Activated CD4-positive, CD25-positive, alpha-beta regulatory T cell treated with anti-CD3 and anti-CD28 coated beads, Interleukin-2, amount 50 U/mL, for 16 hours (primary cell): ENCODE results near the gene GASK1A.
"Not testable (repeated sequence)": the region's sequence is repeated elsewhere in the genome, so short reads cannot be mapped to it uniquely, and the experiment has no call there.

ENCODE experiments used
- DNase-seq: peaks from one replicate; pipeline ENCODE4 v3.0.0-alpha.2; 2020; ENCODE audit warnings: low read depth, low spot score

Gene GASK1A

GRCh38 chr3:43031485-43031884, 52.4 kb downstream of the GASK1A start:
- DNase-seq, result no peak

- no peak for DNase-seq
These were observed 52.9 kb downstream of the GASK1A start for GRCh38 chr3:43031889-43032545.

GRCh38 chr3:43032646-43033628, 53.8 kb downstream of the GASK1A start:
- DNase-seq, result no peak

GRCh38 chr3:43034200-43034599, 55.1 kb downstream of the GASK1A start:
- DNase-seq, result no peak

GRCh38 chr3:43034911-43035310, 55.8 kb downstream of the GASK1A start:
- no peak for DNase-seq

GRCh38 chr3:43035801-43036365, 56.8 kb downstream of the GASK1A start:
- DNase-seq, result no peak

- no peak for DNase-seq
These were observed 57.7 kb downstream of the GASK1A start for GRCh38 chr3:43036621-43037423.

- no peak for DNase-seq
These were observed 58.9 kb downstream of the GASK1A start for GRCh38 chr3:43038010-43038409.

- no peak for DNase-seq
These were observed 62.4 kb downstream of the GASK1A start for GRCh38 chr3:43041517-43041916.

GRCh38 chr3:43043071-43043766, 64.1 kb downstream of the GASK1A start:
- DNase-seq, result no peak

- DNase-seq, result no peak
These were observed 64.7 kb downstream of the GASK1A start for GRCh38 chr3:43043793-43044192.

- not testable (repeated sequence) for DNase-seq
These were observed 66.0 kb downstream of the GASK1A start for GRCh38 chr3:43045079-43045478.

GRCh38 chr3:43046583-43046982, 67.5 kb downstream of the GASK1A start:
- no peak for DNase-seq

- no peak for DNase-seq
These were observed 69.4 kb downstream of the GASK1A start for GRCh38 chr3:43048470-43048869.

GRCh38 chr3:43053291-43053690, 74.2 kb downstream of the GASK1A start:
- DNase-seq, result no peak

GRCh38 chr3:43054754-43055153, 75.6 kb downstream of the GASK1A start:
- DNase-seq, result no peak

- DNase-seq, result no peak
These were observed 76.3 kb downstream of the GASK1A start for GRCh38 chr3:43055393-43055792.

GRCh38 chr3:43055806-43056770, 77.0 kb downstream of the GASK1A start:
- DNase-seq, result no peak

- DNase-seq, result no peak
These were observed 80.3 kb downstream of the GASK1A start for GRCh38 chr3:43059456-43059855.
